Small intestine (tissue), 7 donors: ENCODE results near the gene CTU1. TPM values are rescaled to one million over a fixed set of nuclear protein-coding genes. Genes with fewer than 3 reads are reported as not detected.

Experiments used
- DNase-seq, 2 donors: peaks; one replicate each; pipeline versions ENCODE4 v3.0.0 to v3.0.0-alpha.2; 2013
- FAIRE-seq: peaks from 2 replicates; lab custom pipeline; 2012; peaks lifted over from hg19 to GRCh38; lab: Jason Lieb, UNC
- H3K27ac ChIP-seq, 3 donors: one replicate each; pipeline ENCODE4 v1.5.1; 2013; ENCODE audit warnings: low read length in 2 of 3, mild to moderate bottlenecking in 2 of 3, control low read depth in 1 of 3, inconsistent platforms in 1 of 3, low read depth in 1 of 3, moderate library complexity in 1 of 3
- H3K27me3 ChIP-seq, 3 donors: one replicate each; pipeline ENCODE4 v1.6.1; 2013; ENCODE audit warnings: low read length in 3 of 3, inconsistent platforms in 1 of 3; ENCODE audit not compliant: control insufficient read depth in 3 of 3, insufficient read depth in 3 of 3
- H3K36me3 ChIP-seq, 3 donors: one replicate each; pipeline ENCODE4 v1.6.1; 2013; ENCODE audit warnings: low read length in 3 of 3, inconsistent platforms in 1 of 3, low read depth in 1 of 3, mild to moderate bottlenecking in 1 of 3, moderate library complexity in 1 of 3; ENCODE audit not compliant: control insufficient read depth in 3 of 3, insufficient read depth in 2 of 3
- H3K4me1 ChIP-seq, 3 donors: one replicate each; pipeline ENCODE4 v1.6.1; 2013; ENCODE audit warnings: low read length in 2 of 3, inconsistent platforms in 1 of 3, low read depth in 1 of 3, mild to moderate bottlenecking in 1 of 3, moderate library complexity in 1 of 3; ENCODE audit not compliant: control insufficient read depth in 3 of 3, insufficient read depth in 2 of 3
- H3K4me3 ChIP-seq, 3 donors: one replicate each; pipeline ENCODE4 v1.5.1; 2013; ENCODE audit warnings: low read length in 3 of 3, control low read depth in 1 of 3, inconsistent platforms in 1 of 3, low read depth in 1 of 3, mild to moderate bottlenecking in 1 of 3, moderate library complexity in 1 of 3
- H3K9me3 ChIP-seq, 2 donors: one replicate each; pipeline ENCODE4 v1.6.1; 2013; ENCODE audit warnings: low read depth in 1 of 2, low read length in 1 of 2; ENCODE audit not compliant: control insufficient read depth in 2 of 2, insufficient read depth in 1 of 2
- WGBS, 3 donors: extraction: QIAGEN DNeasy Blood & Tissue Kit; methylation state at CpG; one replicate each; pipeline ENCODE4 v1.1.7; 2013; 5-methylcytosine and 5-hydroxymethylcytosine counted together
- polyA plus RNA-seq, 4 donors: library from polyadenylated mRNA; stranded (reverse) in 3 of 4; unstranded in 1 of 4; fragments of 200-250 nt in 3 of 4; fragments of 120-200 nt in 1 of 4; gene quantifications; one replicate each; pipeline versions ENCODE4 v1.2.1 to v1.2.3, GENCODE V29; 2013
- donor health status: healthy with polysubstance abuse.
- donor health status: control.
- donor health status: control.
- donor health status: Bipolar disorder and iron deficiency.
- donor health status: healthy.

CTU1 gene
- polyA plus RNA-seq, 4 donors: 1.3 to 4.0 (median 2.3) TPM

DNA sequence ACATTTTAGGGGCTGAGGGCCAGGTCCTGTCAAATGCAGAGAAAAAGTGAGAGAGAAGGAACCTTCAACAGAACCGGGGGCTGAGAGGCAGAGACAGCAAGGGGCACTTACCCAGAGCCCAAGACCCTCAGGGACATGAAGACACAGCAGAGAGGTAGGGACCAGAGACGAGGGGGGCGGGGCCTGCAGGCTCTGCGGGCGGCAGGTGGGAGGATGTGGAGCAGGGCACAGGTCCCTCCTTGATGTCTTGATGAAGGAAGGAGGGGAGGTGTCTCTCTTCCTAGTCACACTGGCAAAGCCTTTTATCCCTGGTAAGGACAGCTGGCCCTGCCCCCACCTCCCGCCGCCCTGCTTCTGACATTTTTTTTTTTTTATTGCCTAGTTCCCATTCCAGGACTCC is 25.6 kb downstream of the CTU1 start, which contains the start of gene KLK14:
Gene KLK14, minus strand, starts transcription at position 277 of the 400 bp plus-strand sequence. Its CDS starts 273 bp downstream, at position 4.
- Histone ChIP-seq H3K9me3 (no peaks in the 10 kb centered on the region), H3K27ac (no peak within 1 kb of the TSS), H3K27me3 (no peaks in the 10 kb centered on the region), H3K4me3 (no peak within 1 kb of the TSS), H3K4me1 (no peaks in the 10 kb centered on the region), H3K36me3 (no peaks in the 10 kb centered on the region)
- DNase-seq: no peak
- FAIRE-seq: no peak
- WGBS, 3 donors: 28 to 37% (median 36%) methylated on average over 5 to 7 of the region's 7 CpGs

DNA sequence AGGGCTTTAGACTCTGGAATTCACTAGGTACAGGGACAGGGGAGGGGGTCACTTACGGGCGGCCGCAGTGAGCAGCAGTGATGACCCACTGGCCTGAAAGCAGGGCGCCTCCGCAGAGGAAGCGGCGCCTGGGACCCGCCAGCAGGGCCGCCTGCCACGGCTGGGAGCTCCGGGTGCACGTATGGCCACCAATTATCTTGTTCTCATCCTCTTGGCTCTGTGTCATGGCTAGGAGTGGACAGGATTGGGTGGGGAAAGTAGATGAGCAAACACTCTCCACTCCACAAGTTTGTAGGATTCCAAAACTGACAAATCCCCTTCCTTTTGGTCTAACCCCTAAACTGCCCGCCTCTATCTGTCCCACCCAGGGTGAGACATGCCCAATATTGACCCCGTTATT is 26.7 kb downstream of the CTU1 start:
- no peaks in the 10 kb centered on the region for H3K9me3 ChIP-seq
- no peak overlapping the region for H3K4me3 ChIP-seq
- DNase-seq (no peak), FAIRE-seq (no peak)
- H3K27me3 ChIP-seq: no peaks in the 10 kb centered on the region
- H3K36me3 ChIP-seq: no peaks in the 10 kb centered on the region
- H3K4me1 ChIP-seq: no peaks in the 10 kb centered on the region
- H3K27ac ChIP-seq: no peak overlapping the region
- 84 to 88% (median 87%) methylated on average over 14 of the region's 14 CpGs for WGBS, 3 donors

DNA sequence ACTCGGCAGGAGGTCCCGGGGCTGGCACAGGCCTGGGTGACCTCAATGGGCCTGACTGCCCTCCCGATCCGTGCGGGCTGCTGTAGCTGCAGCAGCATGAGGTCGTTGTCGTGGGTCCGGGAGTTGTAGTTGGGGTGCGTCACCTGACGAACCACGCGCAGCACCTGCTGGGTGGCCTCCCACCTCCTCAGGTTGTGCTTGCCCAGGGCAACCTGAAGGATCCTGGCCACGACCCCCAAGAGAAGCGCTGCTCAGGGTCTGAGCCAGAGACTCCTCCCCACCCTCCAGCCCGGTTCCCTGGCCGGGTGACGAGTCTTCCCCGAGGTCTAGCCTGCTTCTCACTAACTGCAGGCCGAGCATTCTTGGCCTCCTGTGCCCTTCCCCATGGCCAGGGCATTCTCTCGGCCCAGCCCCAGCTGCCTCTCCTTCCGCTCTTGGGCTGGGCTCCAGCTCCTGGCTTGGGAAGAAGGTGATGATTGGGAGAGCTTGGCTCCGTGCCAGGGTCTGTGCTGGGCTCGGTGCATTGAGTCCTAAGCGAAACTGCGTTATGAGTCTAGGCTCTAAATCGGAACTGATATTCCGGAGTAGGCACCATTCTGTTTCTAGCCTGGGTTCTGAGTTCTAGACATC is 28.6 kb downstream of the CTU1 start:
- 79 to 82% (median 79%) methylated on average over 24 to 27 of the region's 27 CpGs for WGBS, 3 donors
- DNase-seq (no peak), FAIRE-seq (no peak)
- Histone ChIP-seq H3K4me1 (no peaks in the 10 kb centered on the region), H3K9me3 (no peaks in the 10 kb centered on the region), H3K27me3 (peaks cover 0 to 2% (median 0%) of the 10 kb centered on the region in 3 donors), H3K4me3 (no peak overlapping the region), H3K27ac (no peak overlapping the region), H3K36me3 (no peaks in the 10 kb centered on the region)

DNA sequence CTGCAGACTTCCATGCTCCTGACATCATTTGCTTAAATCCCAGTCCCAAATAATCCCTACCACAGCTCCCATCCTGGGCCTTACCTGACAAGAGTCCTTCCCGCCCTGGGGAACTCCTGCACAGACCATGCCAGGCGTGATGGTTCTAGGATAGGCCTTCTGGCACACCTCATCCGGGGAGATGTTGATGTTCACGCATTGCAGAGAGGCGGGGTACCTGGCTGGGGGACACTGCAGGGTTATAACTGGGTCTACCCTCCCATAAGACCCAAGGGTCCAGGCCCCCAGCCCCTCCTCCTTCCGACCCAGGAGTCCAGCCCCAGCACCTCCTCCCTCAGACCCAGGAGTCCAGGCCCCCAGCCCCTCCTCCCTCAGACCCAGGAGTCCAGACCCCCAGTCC is 29.5 kb downstream of the CTU1 start:
- H3K36me3 ChIP-seq: no peaks in the 10 kb centered on the region
- DNase-seq (no peak), FAIRE-seq (no peak)
- H3K27ac ChIP-seq: no peak overlapping the region
- no peaks in the 10 kb centered on the region for H3K4me1 ChIP-seq
- H3K9me3 ChIP-seq: no peaks in the 10 kb centered on the region
- H3K27me3 ChIP-seq: peaks cover 0 to 2% (median 0%) of the 10 kb centered on the region in 3 donors
- H3K4me3 ChIP-seq: no peak overlapping the region
- 74 to 89% (median 85%) methylated on average over 6 of the region's 6 CpGs for WGBS, 3 donors

DNA sequence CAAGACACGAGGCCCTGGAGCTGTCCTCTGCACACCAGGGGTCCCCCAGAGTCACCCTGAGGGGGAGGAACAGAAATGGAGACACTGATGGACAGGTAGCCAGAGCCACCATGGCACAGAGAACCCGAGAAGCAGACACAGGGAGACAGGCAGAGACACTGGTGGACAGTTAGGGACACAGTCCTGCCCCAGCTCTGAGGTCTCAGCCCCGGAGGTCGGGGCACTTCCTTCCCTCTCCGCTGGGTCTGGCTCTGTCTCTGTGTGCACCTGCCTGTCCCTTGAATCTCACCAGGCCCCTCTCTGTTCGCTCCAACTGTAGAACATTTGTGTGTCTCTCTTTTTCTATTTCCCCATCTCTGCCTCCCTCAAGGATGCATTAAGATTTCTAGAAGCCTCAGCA is 30.1 kb downstream of the CTU1 start:
- Histone ChIP-seq H3K36me3 (no peaks in the 10 kb centered on the region), H3K27ac (no peak overlapping the region), H3K4me3 (no peak overlapping the region), H3K27me3 (peaks cover 0 to 2% (median 0%) of the 10 kb centered on the region in 3 donors), H3K4me1 (no peaks in the 10 kb centered on the region), H3K9me3 (no peaks in the 10 kb centered on the region)
- FAIRE-seq (no peak), DNase-seq (no peak)
- 60 to 68% (median 61%) methylated on average over 6 of the region's 6 CpGs for WGBS, 3 donors

DNA sequence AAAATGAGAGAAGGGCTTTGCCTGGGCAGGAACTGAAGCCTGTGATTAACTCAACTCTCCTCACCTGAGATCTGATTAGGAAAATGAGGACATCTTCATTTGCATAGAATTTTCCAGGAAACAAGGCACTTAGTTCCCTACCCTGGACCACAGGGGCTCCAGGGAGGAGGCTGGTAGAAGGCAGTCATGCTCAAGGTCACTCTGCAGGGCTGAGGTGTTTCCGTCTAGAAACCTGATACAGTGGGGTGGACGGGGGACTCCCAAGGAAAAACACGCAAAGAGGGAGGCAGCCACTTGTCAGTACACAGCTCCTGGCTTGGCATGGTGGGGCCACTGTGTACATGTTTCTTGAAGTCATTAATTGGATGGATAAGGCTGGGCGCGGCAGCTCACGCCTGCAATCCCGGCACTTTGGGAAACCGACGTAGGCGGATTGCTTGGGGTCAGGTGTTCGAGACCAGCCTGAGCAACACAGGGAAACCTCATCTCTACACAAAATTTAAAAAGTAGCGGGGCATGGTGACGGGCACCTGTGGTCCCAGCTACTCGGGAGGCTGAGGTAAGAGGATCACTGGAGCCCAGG is 31.5 kb downstream of the CTU1 start:
- no peak for DNase-seq
- FAIRE-seq: no peak
- H3K27me3 ChIP-seq: peaks cover 0 to 2% (median 0%) of the 10 kb centered on the region in 3 donors
- no peaks in the 10 kb centered on the region for H3K4me1 ChIP-seq
- 64 to 76% (median 65%) methylated on average over 14 of the region's 14 CpGs for WGBS, 3 donors
- no peak overlapping the region for H3K27ac ChIP-seq
- no peak overlapping the region for H3K4me3 ChIP-seq
- no peaks in the 10 kb centered on the region for H3K36me3 ChIP-seq
- no peaks in the 10 kb centered on the region for H3K9me3 ChIP-seq

DNA sequence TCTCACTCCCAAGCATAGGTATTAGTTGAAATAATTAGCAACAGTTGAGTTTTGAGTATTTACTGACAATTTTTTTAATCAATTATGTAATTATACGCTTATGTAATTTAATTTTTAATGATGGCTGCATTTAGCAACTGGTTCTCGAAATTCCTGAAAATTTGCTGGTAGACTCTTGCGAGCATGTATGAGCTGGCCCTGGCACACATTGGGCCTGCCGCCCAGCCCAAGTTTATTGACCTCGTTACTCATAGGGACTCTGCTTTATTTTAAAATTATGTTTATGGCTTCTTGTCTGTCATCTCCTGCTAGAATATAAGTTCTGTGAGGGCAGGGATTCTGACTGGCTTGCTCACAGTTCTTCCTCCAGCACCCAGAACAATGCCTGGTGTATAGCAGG is 32.2 kb downstream of the CTU1 start:
- no peaks in the 10 kb centered on the region for H3K4me1 ChIP-seq
- no peaks in the 10 kb centered on the region for H3K36me3 ChIP-seq
- FAIRE-seq (no peak), DNase-seq (no peak)
- WGBS, 3 donors: 74 to 89% (median 80%) methylated on average over 5 of the region's 5 CpGs
- no peak overlapping the region for H3K27ac ChIP-seq
- no peaks in the 10 kb centered on the region for H3K9me3 ChIP-seq
- H3K27me3 ChIP-seq: peaks cover 0 to 2% (median 0%) of the 10 kb centered on the region in 3 donors
- no peak overlapping the region for H3K4me3 ChIP-seq

DNA sequence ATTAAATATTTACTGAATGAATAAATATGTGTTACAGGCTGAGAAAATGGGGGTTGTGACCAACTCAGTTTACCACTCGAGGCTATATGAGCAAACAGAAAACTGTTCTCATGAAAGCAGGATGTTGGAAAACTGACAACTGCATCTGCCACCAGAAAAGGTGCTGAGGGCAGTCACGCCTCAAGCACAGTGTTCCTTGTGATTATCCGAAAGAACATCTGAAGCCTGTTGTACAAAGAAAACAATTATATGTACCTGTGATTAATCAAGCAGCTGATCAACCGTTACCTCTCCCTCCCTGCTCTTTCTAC is 37.2 kb downstream of the CTU1 start:
- Histone ChIP-seq H3K4me3 (no peak overlapping the region), H3K27me3 (peaks cover 0 to 5% (median 0%) of the 10 kb centered on the region in 3 donors), H3K9me3 (no peaks in the 10 kb centered on the region), H3K36me3 (no peaks in the 10 kb centered on the region), H3K27ac (no peak overlapping the region), H3K4me1 (no peaks in the 10 kb centered on the region)
- FAIRE-seq: no peak
- no peak for DNase-seq
- 31 to 54% (median 40%) methylated on average over 4 of the region's 4 CpGs for WGBS, 3 donors
